K562 (cell line): ENCODE results near the gene FKBP9. TPM values are rescaled to one million over a fixed set of nuclear protein-coding genes. Genes with fewer than 3 reads are reported as not detected.

ENCODE experiments used
- BRD9 ChIP-seq: fragments of 450-650 bp; IDR thresholded peaks from 2 replicates; pipeline ENCODE4 v1.6.1; 2018; ENCODE audit warnings: low read depth; ENCODE audit not compliant: partially characterized antibody
- CREB5 ChIP-seq: fragments of 250-450 bp; sonication (Bioruptor Pico); IDR thresholded peaks from 2 replicates; pipeline ENCODE4 v1.5.0; 2020; ENCODE audit warnings: mild to moderate bottlenecking
- ELK1 ChIP-seq: sonication (generic); formaldehyde crosslinking; IDR thresholded peaks from 2 replicates; pipeline ENCODE4 v1.8.1; 2022; ENCODE audit warnings: missing genetic modification reagents
- FOXO4 ChIP-seq: fragments of 450-650 bp; formaldehyde crosslinking; IDR thresholded peaks from 2 replicates; pipeline ENCODE4 v1.4.0; 2020; ENCODE audit warnings: mild to moderate bottlenecking, moderate library complexity
- GTF2B ChIP-seq: IDR thresholded peaks from 2 replicates; pipeline ENCODE4 v1.6.1; 2011; ENCODE audit not compliant: insufficient read length; ENCODE audit errors: extremely low read depth
- HEY1 ChIP-seq: fragments of 250-450 bp; sonication (Bioruptor Pico); IDR thresholded peaks from 2 replicates; pipeline ENCODE4 v1.5.0; 2020; ENCODE audit warnings: mild to moderate bottlenecking, moderate library complexity, borderline replicate concordance
- KDM1A ChIP-seq, 2 experiments: fragments of 450-650 bp; IDR thresholded peaks; 2 replicates each; pipeline ENCODE4 v1.6.1; 2016; ENCODE audit warnings: mild to moderate bottlenecking in 2 of 2
- REST ChIP-seq, 2 experiments: fragments of 450-650 bp; formaldehyde crosslinking in 1 of 2; IDR thresholded peaks; 2 replicates each; pipeline versions ENCODE4 v1.4.0 to v1.6.1; 2014 to 2020; ENCODE audit warnings: mild to moderate bottlenecking in 2 of 2, borderline replicate concordance in 1 of 2, low read depth in 1 of 2
- ZNF347 ChIP-seq: fragments of 450-650 bp; formaldehyde crosslinking; IDR thresholded peaks from 2 replicates; pipeline ENCODE4 v1.4.0; 2020; ENCODE audit warnings: low read depth, mild to moderate bottlenecking, moderate library complexity
- ZNF740 ChIP-seq, 3 experiments: fragments of 200-800 bp in 1 of 3; sonication (Bioruptor generic) in 1 of 3; sonication (generic) in 1 of 3; formaldehyde crosslinking in 1 of 3; IDR thresholded peaks; 2 replicates each; pipeline versions ENCODE4 v1.6.1 to v1.8.0; 2016 to 2022; ENCODE audit warnings: mild to moderate bottlenecking in 2 of 3, missing compliant biosample characterization in 2 of 3, missing genetic modification characterization in 2 of 3, missing genetic modification reagents in 1 of 3
- ZNF77 ChIP-seq: fragments of 250-450 bp; sonication (Bioruptor Pico); IDR thresholded peaks from 2 replicates; pipeline ENCODE4 v1.5.0; 2020
- polyA plus RNA-seq, 8 experiments: library from polyadenylated mRNA; depleted of rRNA in 4 of 8; stranded (reverse) in 5 of 8; unstranded in 3 of 8; fragments of >200 nt; fragmentation: Nextera tagmentation in 2 of 8; fragmentation: Illumina TruSeq in 1 of 8; extraction: Ambion mirVana in 2 of 8; extraction: Trizol in 1 of 8; gene quantifications; 2 replicates each; pipeline versions ENCODE4 v1.2.1 to v1.2.3, GENCODE V29; 2011 to 2014; ENCODE audit warnings: inconsistent platforms in 1 of 8, missing spikeins in 1 of 8
- total RNA-seq, 7 experiments: library from RNA; depleted of rRNA in 6 of 7; stranded (reverse); fragments of >200 nt in 6 of 7; fragmentation: Illumina TruSeq in 2 of 7; extraction: Trizol in 2 of 7; gene quantifications; 2 replicates each; pipeline versions ENCODE4 v1.2.1 to v1.2.3, GENCODE V29; 2011 to 2021; ENCODE audit warnings: low replicate concordance in 1 of 7

Gene FKBP9
- total and polyA plus RNA-seq, 9 of the 15 experiments (the other 6 are each of a cell fraction or from before 2014, with no cell fraction given) = 5.9 to 23.7 (median 15.8) TPM

GRCh38 chr7:32942415-32943251, 14.6 kb upstream of the FKBP9 start (continued):
- peak; percentile 79 for TF ChIP-seq REST (IDR thresholded peaks at IDR 0.05; ENCODE audit: borderline replicate concordance)
- peak; percentile 68; the same call in 1 of the 2 replicates for TF ChIP-seq REST (CRISPR knock-in tag; IDR thresholded peaks at IDR 0.05; ENCODE audit: low read depth)
- peak; percentile 67; the same call in 1 of the 2 replicates for TF ChIP-seq ZNF740 (CRISPR knock-in tag; IDR thresholded peaks at IDR 0.05)
- no peak for TF ChIP-seq ZNF740 (tag; IDR thresholded peaks at IDR 0.05)
- no peak for TF ChIP-seq GTF2B
- no peak for TF ChIP-seq FOXO4 (CRISPR knock-in tag)
- TF ChIP-seq ZNF347 = no peak
- no peak for TF ChIP-seq HEY1 (CRISPR knock-in tag)
- TF ChIP-seq ZNF77 = no peak
- TF ChIP-seq BRD9 = no peak
- no peak for TF ChIP-seq ELK1
- TF ChIP-seq KDM1A (IDR thresholded peaks at IDR 0.05) = no peak
- no peak for TF ChIP-seq CREB5 (CRISPR knock-in tag)
